Pulmonary artery endothelial cell (primary cell): ENCODE data around the gene UGT1A7. TPM values are rescaled to one million over a fixed set of nuclear protein-coding genes. Genes with fewer than 3 reads are reported as not detected.

Experiments
- DNase-seq: peaks from one replicate; pipeline ENCODE4 v3.0.0-alpha.2; 2011; ENCODE audit warnings: low read depth, low spot score
- total RNA-seq: library from RNA; depleted of rRNA; stranded (reverse); fragments of >200 nt; gene quantifications from 2 replicates; pipeline ENCODE4 v1.2.3, GENCODE V29; 2014

The UGT1A7 gene
- total RNA-seq, 1 donor from 2014 or later: not detected

GRCh38 chr2:233760043-233760442, 78.3 kb downstream of the UGT1A7 start, which contains the start of gene UGT1A1:
Gene UGT1A1 (plus strand): TSS chr2:233760270. CDS start chr2:233760288, 18 bp downstream.
- DNase-seq: no peak

- no peak for DNase-seq
These were observed 79.5 kb downstream of the UGT1A7 start for GRCh38 chr2:233761040-233761769.

GRCh38 chr2:233764264-233764663, 82.6 kb downstream of the UGT1A7 start:
- DNase-seq: no peak

GRCh38 chr2:233764761-233765160, 83.1 kb downstream of the UGT1A7 start:
- DNase-seq: no peak

- DNase-seq: no peak
These were observed 84.7 kb downstream of the UGT1A7 start for GRCh38 chr2:233766416-233766815.

GRCh38 chr2:233768076-233768475, 86.4 kb downstream of the UGT1A7 start:
- DNase-seq: no peak

GRCh38 chr2:233769260-233769659, 87.6 kb downstream of the UGT1A7 start:
- DNase-seq: no peak

GRCh38 chr2:233772153-233772552, 90.5 kb downstream of the UGT1A7 start:
- no peak for DNase-seq

- no peak for DNase-seq
These were observed 90.9 kb downstream of the UGT1A7 start for GRCh38 chr2:233772583-233772982.

- DNase-seq: no peak
These were observed 92.2 kb downstream of the UGT1A7 start for GRCh38 chr2:233773854-233774253.

- no peak for DNase-seq
These were observed 93.7 kb downstream of the UGT1A7 start for GRCh38 chr2:233775414-233775813.

- no peak for DNase-seq
These were observed 96.3 kb downstream of the UGT1A7 start, which contains the start of gene MROH2A for GRCh38 chr2:233778030-233778429. Gene MROH2A (plus strand): TSS chr2:233778330. CDS start chr2:233779359, 1,029 bp downstream.

- no peak for DNase-seq
These were observed 98.0 kb downstream of the UGT1A7 start for GRCh38 chr2:233779722-233780121.

GRCh38 chr2:233780771-233781170, 99.1 kb downstream of the UGT1A7 start:
- no peak for DNase-seq

GRCh38 chr2:233789554-233789953, 107.9 kb downstream of the UGT1A7 start:
- DNase-seq: no peak

- DNase-seq: no peak
These were observed 109.6 kb downstream of the UGT1A7 start for GRCh38 chr2:233791151-233791882.

- DNase-seq: no peak
These were observed 110.2 kb downstream of the UGT1A7 start for GRCh38 chr2:233791883-233792329.

- DNase-seq: no peak
These were observed 111.0 kb downstream of the UGT1A7 start for GRCh38 chr2:233792720-233793119.

- no peak for DNase-seq
These were observed 111.9 kb downstream of the UGT1A7 start for GRCh38 chr2:233793465-233794127.

- no peak for DNase-seq
These were observed 112.5 kb downstream of the UGT1A7 start for GRCh38 chr2:233794128-233794658.

- no peak for DNase-seq
These were observed 114.1 kb downstream of the UGT1A7 start for GRCh38 chr2:233795735-233796171.

GRCh38 chr2:233796254-233796653, 114.6 kb downstream of the UGT1A7 start:
- DNase-seq: no peak
